Esophagus (tissue), 2 donors: ENCODE data around the gene HPD. TPM values are rescaled to one million over a fixed set of nuclear protein-coding genes. Genes with fewer than 3 reads are reported as not detected.
A peak's percentile ranks its signal among the peaks of the same experiment; 100 is the strongest.
"Not testable (repeated sequence)": the region's sequence is repeated elsewhere in the genome, so short reads cannot be mapped to it uniquely, and the experiment has no call there.

ENCODE experiments used
- H3K27ac ChIP-seq, 2 donors: one replicate each; pipeline ENCODE4 v1.5.1; 2013; ENCODE audit warnings: low read depth in 2 of 2, mild to moderate bottlenecking in 2 of 2, inconsistent platforms in 1 of 2, low read length in 1 of 2, moderate library complexity in 1 of 2
- H3K27me3 ChIP-seq, 2 donors: one replicate each; pipeline ENCODE4 v1.6.1; 2013; ENCODE audit warnings: low read length in 2 of 2, control low read depth in 1 of 2, mild to moderate bottlenecking in 1 of 2; ENCODE audit not compliant: insufficient read depth in 2 of 2, control insufficient read depth in 1 of 2
- H3K36me3 ChIP-seq, 2 donors: one replicate each; pipeline ENCODE4 v1.6.1; 2013; ENCODE audit warnings: low read length in 1 of 2; ENCODE audit not compliant: control insufficient read depth in 2 of 2, insufficient read depth in 2 of 2
- H3K4me1 ChIP-seq, 2 donors: one replicate each; pipeline ENCODE4 v1.6.1; 2013; ENCODE audit warnings: low read length in 1 of 2; ENCODE audit not compliant: control insufficient read depth in 2 of 2, insufficient read depth in 2 of 2
- H3K4me3 ChIP-seq, 2 donors: one replicate each; pipeline ENCODE4 v1.5.1; 2013; ENCODE audit warnings: low read length in 2 of 2, mild to moderate bottlenecking in 2 of 2, low read depth in 1 of 2, moderate library complexity in 1 of 2
- H3K9me3 ChIP-seq, 2 donors: one replicate each; pipeline ENCODE4 v1.6.1; 2013; ENCODE audit warnings: mild to moderate bottlenecking in 2 of 2, low read depth in 1 of 2, low read length in 1 of 2, moderate library complexity in 1 of 2; ENCODE audit not compliant: control insufficient read depth in 2 of 2, insufficient read depth in 1 of 2
- WGBS, 2 donors: extraction: QIAGEN DNeasy Blood & Tissue Kit; methylation state at CpG; one replicate each; pipeline ENCODE4 v1.1.7; 2013; 5-methylcytosine and 5-hydroxymethylcytosine counted together
- polyA plus RNA-seq, 2 donors: library from polyadenylated mRNA; stranded (reverse); fragments of 200-250 nt; gene quantifications; one replicate each; pipeline ENCODE4 v1.2.3, GENCODE V29; 2013
- donor health status: healthy with polysubstance abuse.
- donor health status: Bipolar disorder and iron deficiency.

HPD gene
- polyA plus RNA-seq, 2 donors: 0.29 to 0.31 TPM

- H3K4me3 ChIP-seq: peak overlapping the region; percentile 77
- H3K36me3 ChIP-seq: peaks cover 0 to 3% of the 10 kb centered on the region in 2 donors
- no peaks in the 10 kb centered on the region for H3K27me3 ChIP-seq
- no peaks in the 10 kb centered on the region for H3K9me3 ChIP-seq
- 1 to 2% methylated on average over 7 of the region's 7 CpGs for WGBS, 2 donors
- H3K4me1 ChIP-seq: peaks cover 2 to 3% of the 10 kb centered on the region in 2 donors
- H3K27ac ChIP-seq: peak overlapping the region; percentile 97 to 99
Measured at GRCh38 chr12:121889274-121889624, 30.6 kb upstream of the HPD start.

GRCh38 chr12:121888478-121889273, 30.0 kb upstream of the HPD start, which contains the start of gene PSMD9:
Gene PSMD9 (plus strand): TSS chr12:121888790. CDS start chr12:121888857, 67 bp downstream.
- WGBS, 2 donors: 0 to 1% methylated on average over 67 of the region's 67 CpGs
- peaks cover 0 to 2% of the 10 kb centered on the region in 2 donors for H3K4me1 ChIP-seq

GRCh38 chr12:121888083-121888477, 29.4 kb upstream of the HPD start:
- Histone ChIP-seq H3K4me1 (peaks cover 0 to 2% of the 10 kb centered on the region in 2 donors), H3K36me3 (peaks cover 0 to under 1% of the 10 kb centered on the region in 2 donors), H3K27me3 (no peaks in the 10 kb centered on the region), H3K27ac (peak overlapping the region; percentile 18 to 45), H3K4me3 (peak overlapping the region; percentile 77), H3K9me3 (no peaks in the 10 kb centered on the region)
- 47 to 56% methylated on average over 6 of the region's 6 CpGs for WGBS, 2 donors

More at GRCh38 chr12:121888478-121889273, 30.0 kb upstream of the HPD start, which contains the start of gene PSMD9:
- Histone ChIP-seq H3K27me3 (no peaks in the 10 kb centered on the region), H3K4me3 (peak within 1 kb of the TSS; percentile 77), H3K9me3 (no peaks in the 10 kb centered on the region), H3K36me3 (peaks cover 0 to 3% of the 10 kb centered on the region in 2 donors), H3K27ac (peak within 1 kb of the TSS; percentile 97 to 99)

- H3K27me3 ChIP-seq, H3K9me3 ChIP-seq, H3K4me3 ChIP-seq, H3K36me3 ChIP-seq, H3K27ac ChIP-seq, H3K4me1 ChIP-seq: not testable (repeated sequence)
- WGBS, 2 donors: 83 to 84% methylated on average over 11 of the region's 11 CpGs
Measured at GRCh38 chr12:121885129-121885528, 26.5 kb upstream of the HPD start.

- Histone ChIP-seq H3K27me3 (no peaks in the 10 kb centered on the region), H3K27ac (no peak overlapping the region), H3K4me1 (no peaks in the 10 kb centered on the region), H3K9me3 (no peaks in the 10 kb centered on the region), H3K36me3 (no peaks in the 10 kb centered on the region), H3K4me3 (no peak overlapping the region)
- 58 to 61% methylated on average over 4 of the region's 4 CpGs for WGBS, 2 donors
Measured at GRCh38 chr12:121883315-121883660, 24.6 kb upstream of the HPD start.

- H3K27me3 ChIP-seq, H3K4me3 ChIP-seq, H3K36me3 ChIP-seq, H3K9me3 ChIP-seq, H3K4me1 ChIP-seq, H3K27ac ChIP-seq: not testable (repeated sequence)
- WGBS, 2 donors: 90 to 93% methylated on average over 8 of the region's 8 CpGs
Measured at GRCh38 chr12:121876080-121876447, 17.4 kb upstream of the HPD start.

- WGBS, 2 donors: 89 to 93% methylated on average over 6 of the region's 6 CpGs
- Histone ChIP-seq H3K4me1 (no peaks in the 10 kb centered on the region), H3K27me3 (no peaks in the 10 kb centered on the region), H3K9me3 (no peaks in the 10 kb centered on the region), H3K27ac (no peak overlapping the region), H3K36me3 (no peaks in the 10 kb centered on the region), H3K4me3 (no peak overlapping the region)
Measured at GRCh38 chr12:121875582-121875981, 16.9 kb upstream of the HPD start.

GRCh38 chr12:121874071-121874470, 15.4 kb upstream of the HPD start:
- H3K9me3 ChIP-seq: no peaks in the 10 kb centered on the region
- no peak overlapping the region for H3K4me3 ChIP-seq
- H3K27me3 ChIP-seq: no peaks in the 10 kb centered on the region
- no peaks in the 10 kb centered on the region for H3K36me3 ChIP-seq
- H3K4me1 ChIP-seq: no peaks in the 10 kb centered on the region
- WGBS, 2 donors: 90 to 94% methylated on average over 6 of the region's 6 CpGs
- H3K27ac ChIP-seq: no peak overlapping the region

- 83 to 88% methylated on average over 6 of the region's 6 CpGs for WGBS, 2 donors
- no peaks in the 10 kb centered on the region for H3K4me1 ChIP-seq
- no peaks in the 10 kb centered on the region for H3K36me3 ChIP-seq
- H3K9me3 ChIP-seq: no peaks in the 10 kb centered on the region
- H3K27ac ChIP-seq: no peak overlapping the region
- H3K4me3 ChIP-seq: no peak overlapping the region
- no peaks in the 10 kb centered on the region for H3K27me3 ChIP-seq
Measured at GRCh38 chr12:121873216-121873569, 14.5 kb upstream of the HPD start.

GRCh38 chr12:121872546-121873215, 14.0 kb upstream of the HPD start:
- peak overlapping the region in 1 of 2 donors; percentile 18 for H3K27ac ChIP-seq
- 55 to 62% methylated on average over 5 of the region's 5 CpGs for WGBS, 2 donors

More at GRCh38 chr12:121872546-121873215, 14.0 kb upstream of the HPD start:
- Histone ChIP-seq H3K27me3 (no peaks in the 10 kb centered on the region), H3K9me3 (no peaks in the 10 kb centered on the region), H3K4me1 (no peaks in the 10 kb centered on the region), H3K36me3 (no peaks in the 10 kb centered on the region), H3K4me3 (no peak overlapping the region)
